Endothelial cell of umbilical vein (primary cell): ENCODE data around the gene LATS2. TPM values are rescaled to one million over a fixed set of nuclear protein-coding genes. Genes with fewer than 3 reads are reported as not detected.

Experiments
- BruUV-seq: library from RNA; stranded (reverse); fragments of 400-500 nt; replicated peaks from 2 replicates; lab custom pipeline; 2021; lab: Mats Ljungman, UMichigan
- CTCF ChIA-PET: fragments of 300-600, 350-600 bp; sonication (Branson Sonifier 250); formaldehyde crosslinking; loops from one replicate; lab custom pipeline; 2021; ENCODE audit warnings: antibody characterized with exemption, inconsistent platforms; lab: Charles Lee
- POLR2A ChIA-PET: fragments of 300-600, 350-600 bp; sonication (Branson Sonifier 250); formaldehyde crosslinking; loops from one replicate; lab custom pipeline; 2021; ENCODE audit warnings: antibody characterized with exemption, inconsistent platforms; lab: Charles Lee
- DNase-seq: peaks from one replicate; pipeline ENCODE4 v3.0.0-alpha.2; 2011; ENCODE audit warnings: low read depth, low spot score
- FAIRE-seq: peaks from 2 replicates; lab custom pipeline; 2011; peaks lifted over from hg19 to GRCh38; lab: Jason Lieb, UNC
- H2AFZ ChIP-seq: 2 replicates; pipeline ENCODE4 v1.6.0; 2012; ENCODE audit warnings: low read depth, low read length, control low read depth, inconsistent platforms
- H3K27ac ChIP-seq: 2 replicates; pipeline ENCODE4 v1.5.1; 2011; ENCODE audit warnings: low read depth, mild to moderate bottlenecking, control low read depth, low read length, moderate library complexity; ENCODE audit not compliant: insufficient read depth
- H3K27me3 ChIP-seq, 2 experiments: 2 replicates each; pipeline versions ENCODE4 v1.6.0 to v1.6.1; 2011; ENCODE audit warnings: low read length in 2 of 2, mixed read lengths in 1 of 2; ENCODE audit not compliant: control insufficient read depth in 2 of 2, insufficient read depth in 2 of 2
- H3K36me3 ChIP-seq, 2 experiments: 2 replicates in 1 of 2; 3 replicates in 1 of 2; pipeline ENCODE4 v1.5.1; 2011; ENCODE audit warnings: low read length in 2 of 2, mild to moderate bottlenecking in 1 of 2, moderate library complexity in 1 of 2; ENCODE audit not compliant: control insufficient read depth in 2 of 2, insufficient read depth in 2 of 2; ENCODE audit errors: extremely low read depth in 1 of 2
- H3K4me1 ChIP-seq: 3 replicates; pipeline ENCODE4 v1.5.1; 2011; ENCODE audit warnings: mild to moderate bottlenecking, low read length; ENCODE audit not compliant: control insufficient read depth, insufficient read depth; ENCODE audit errors: extremely low read depth
- H3K4me2 ChIP-seq: 2 replicates; pipeline ENCODE4 v1.6.1; 2011; ENCODE audit warnings: low read length, control low read depth, mixed read lengths; ENCODE audit not compliant: insufficient read depth
- H3K4me3 ChIP-seq, 3 experiments: fragments of 200-600 bp in 1 of 3; sonication (generic), shearing (Covaris generic) in 1 of 3; replicated peaks in 1 of 3; 2 replicates each; pipeline ENCODE4 v1.5.1; 2011 to 2016; ENCODE audit warnings: control low read depth in 3 of 3, low read length in 3 of 3, mild to moderate bottlenecking in 2 of 3, inconsistent platforms in 1 of 3, low read depth in 1 of 3, moderate library complexity in 1 of 3; ENCODE audit not compliant: insufficient read depth in 1 of 3
- H3K79me2 ChIP-seq: 2 replicates; pipeline ENCODE4 v1.6.0; 2012; ENCODE audit warnings: low read length, inconsistent platforms; ENCODE audit not compliant: control insufficient read depth, insufficient read depth
- H3K9ac ChIP-seq: replicated peaks from 2 replicates; pipeline ENCODE3; 2011; ENCODE audit warnings: low read length, control low read depth; ENCODE audit not compliant: insufficient read depth; ENCODE audit errors: extremely low read depth
- H3K9me1 ChIP-seq: replicated peaks from 3 replicates; pipeline ENCODE4 v1.6.0; 2011; ENCODE audit warnings: mild to moderate bottlenecking, low read length; ENCODE audit not compliant: control insufficient read depth, insufficient read depth; ENCODE audit errors: extremely low read depth
- H3K9me3 ChIP-seq: replicated peaks from 2 replicates; pipeline ENCODE4 v1.5.1; 2012; ENCODE audit warnings: low read length, inconsistent platforms; ENCODE audit not compliant: control insufficient read depth, insufficient read depth
- H4K20me1 ChIP-seq: replicated peaks from 2 replicates; pipeline ENCODE3; 2011; ENCODE audit warnings: mild to moderate bottlenecking, low read length; ENCODE audit not compliant: control insufficient read depth, insufficient read depth; ENCODE audit errors: extremely low read depth
- EZH2 ChIP-seq: IDR thresholded peaks from 2 replicates; pipeline ENCODE4 v1.6.1; 2012; ENCODE audit warnings: borderline replicate concordance, low read depth, mild to moderate bottlenecking, moderate library complexity, low read length, inconsistent platforms; ENCODE audit not compliant: severe bottlenecking
- FOS ChIP-seq: IDR thresholded peaks from 2 replicates; pipeline ENCODE4 v1.6.1; 2011; ENCODE audit warnings: mild to moderate bottlenecking, low read length, moderate library complexity, borderline replicate concordance; ENCODE audit not compliant: insufficient read depth
- GATA2 ChIP-seq: IDR thresholded peaks from 2 replicates; pipeline ENCODE4 v1.7.0; 2011; ENCODE audit warnings: low read depth, mild to moderate bottlenecking, moderate library complexity, mixed read lengths, low read length; ENCODE audit not compliant: insufficient read length, insufficient read depth
- JUN ChIP-seq: IDR thresholded peaks from 2 replicates; pipeline ENCODE4 v1.6.1; 2011; ENCODE audit warnings: borderline replicate concordance, low read depth; ENCODE audit not compliant: insufficient read length, insufficient read depth
- MYC ChIP-seq: IDR thresholded peaks from one replicate; pipeline ENCODE4 v1.6.1; 2011; ENCODE audit warnings: mild to moderate bottlenecking, low read depth, low read length
- POLR2A ChIP-seq: IDR thresholded peaks from 2 replicates; pipeline ENCODE4 v1.6.1; 2012; ENCODE audit warnings: low read depth, mild to moderate bottlenecking, control low read depth, low read length
- POLR2AphosphoS5 ChIP-seq: IDR thresholded peaks from 2 replicates; pipeline ENCODE4 v1.6.1; 2012; ENCODE audit warnings: low read depth, mild to moderate bottlenecking, control low read depth, low read length, moderate library complexity; ENCODE audit not compliant: insufficient read depth
- dilution Hi-C: fragments of 300-500 bp; cut with MboI; formaldehyde crosslinking; loops from one replicate; pipeline ENCODE4 v1.15.0; 2019; ENCODE audit warnings: low sequenced_read_pairs; ENCODE audit not compliant: extremely low pct_ligation_motif_present
- intact Hi-C: fragments of 100-400 bp; cut with micrococcal nuclease; formaldehyde crosslinking; loops from one replicate; pipeline ENCODE4 v1.10.0; 2022
- polyA plus RNA-seq, 4 experiments: library from polyadenylated mRNA; depleted of rRNA in 3 of 4; stranded (reverse) in 3 of 4; unstranded in 1 of 4; fragments of >200 nt; gene quantifications; 2 replicates each; pipeline versions ENCODE4 v1.2.1 to v1.2.3, GENCODE V29; 2011 to 2012; ENCODE audit warnings: missing spikeins in 1 of 4
- total RNA-seq: library from RNA; stranded (reverse); gene quantifications from 2 replicates; pipeline ENCODE4 v1.2.3, GENCODE V29; 2021
- TF ChIP-seq, protein P1 (sequence below): IDR thresholded peaks from 2 replicates; pipeline ENCODE4 v1.6.1; 2011; ENCODE audit not compliant: insufficient read depth, insufficient read length
- TF ChIP-seq, protein P2 (sequence below), 2 donors: IDR thresholded peaks; 1 replicate in 1 of 2; 2 replicates in 1 of 2; pipeline ENCODE4 v1.5.1; 2011; ENCODE audit warnings: low read length in 2 of 2, mild to moderate bottlenecking in 2 of 2, moderate library complexity in 2 of 2, control low read depth in 1 of 2, inconsistent platforms in 1 of 2, low read depth in 1 of 2; ENCODE audit not compliant: insufficient read depth in 1 of 2; ENCODE audit errors: extremely low read depth in 1 of 2

Gene LATS2
- total and polyA plus RNA-seq, 2 donors (not counting 3 experiments of a cell fraction or from before 2014, with no cell fraction given) = 33.5 to 67.6 TPM

DNA sequence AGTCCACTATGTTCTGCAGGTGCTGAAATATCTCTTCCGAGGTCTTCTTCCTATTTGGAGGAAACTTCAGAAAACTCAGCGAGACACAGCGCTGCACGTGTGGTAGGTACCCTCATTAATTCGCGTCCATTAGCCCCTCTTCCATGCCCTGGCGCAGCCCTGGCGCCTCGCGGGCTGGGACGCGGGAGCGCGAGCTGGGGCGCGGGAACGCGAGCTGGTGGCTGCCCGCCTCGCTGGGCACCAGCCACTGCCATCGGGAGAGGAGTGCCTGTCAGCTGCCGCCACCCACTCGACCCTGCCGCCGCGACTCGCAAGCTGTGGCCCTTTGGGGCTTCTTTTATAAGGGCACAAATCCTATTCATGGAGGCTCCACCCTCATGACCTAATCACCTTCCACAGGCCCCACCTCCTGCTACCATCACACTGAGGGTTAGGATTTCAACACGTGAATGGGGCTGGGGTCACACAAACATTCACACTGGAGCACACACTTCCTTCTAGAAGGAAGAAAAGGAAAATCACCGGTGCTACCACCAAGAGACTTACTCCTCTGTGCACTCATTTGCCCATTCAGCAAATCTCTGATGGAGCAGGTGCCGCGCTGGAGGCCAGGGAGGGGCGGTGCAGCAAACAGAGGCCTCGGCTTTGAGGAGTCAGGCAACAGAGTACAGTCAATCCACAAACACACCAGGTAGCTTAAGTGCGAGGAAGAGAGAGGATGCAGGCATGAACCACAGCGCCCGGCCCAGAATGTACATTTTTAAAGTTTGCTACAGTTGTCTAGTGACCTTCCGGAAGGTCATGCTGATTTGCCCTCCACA, 43.0 kb upstream of the LATS2 start:
- Histone ChIP-seq H3K9me3 (no peaks in the 10 kb centered on the region), H3K4me1 (no peaks in the 10 kb centered on the region), H3K9ac (no peak overlapping the region), H3K27ac (no peak overlapping the region), H3K4me3 (no peak overlapping the region), H3K79me2 (no peaks in the 10 kb centered on the region), H3K4me2 (no peak overlapping the region), H3K27me3 (no peaks in the 10 kb centered on the region), H2AFZ (no peak overlapping the region), H3K9me1 (no peaks in the 10 kb centered on the region), H3K36me3 (no peaks in the 10 kb centered on the region), H4K20me1 (no peaks in the 10 kb centered on the region)
- BruUV-seq = no TSS peak
- ChIA-PET POLR2A (no interaction called here), CTCF (no interaction called here)
- no peak for TF ChIP-seq EZH2
- no peak for TF ChIP-seq FOS
- TF ChIP-seq, protein P1, sequence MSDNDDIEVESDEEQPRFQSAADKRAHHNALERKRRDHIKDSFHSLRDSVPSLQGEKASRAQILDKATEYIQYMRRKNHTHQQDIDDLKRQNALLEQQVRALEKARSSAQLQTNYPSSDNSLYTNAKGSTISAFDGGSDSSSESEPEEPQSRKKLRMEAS = no peak
- TF ChIP-seq, protein P2, sequence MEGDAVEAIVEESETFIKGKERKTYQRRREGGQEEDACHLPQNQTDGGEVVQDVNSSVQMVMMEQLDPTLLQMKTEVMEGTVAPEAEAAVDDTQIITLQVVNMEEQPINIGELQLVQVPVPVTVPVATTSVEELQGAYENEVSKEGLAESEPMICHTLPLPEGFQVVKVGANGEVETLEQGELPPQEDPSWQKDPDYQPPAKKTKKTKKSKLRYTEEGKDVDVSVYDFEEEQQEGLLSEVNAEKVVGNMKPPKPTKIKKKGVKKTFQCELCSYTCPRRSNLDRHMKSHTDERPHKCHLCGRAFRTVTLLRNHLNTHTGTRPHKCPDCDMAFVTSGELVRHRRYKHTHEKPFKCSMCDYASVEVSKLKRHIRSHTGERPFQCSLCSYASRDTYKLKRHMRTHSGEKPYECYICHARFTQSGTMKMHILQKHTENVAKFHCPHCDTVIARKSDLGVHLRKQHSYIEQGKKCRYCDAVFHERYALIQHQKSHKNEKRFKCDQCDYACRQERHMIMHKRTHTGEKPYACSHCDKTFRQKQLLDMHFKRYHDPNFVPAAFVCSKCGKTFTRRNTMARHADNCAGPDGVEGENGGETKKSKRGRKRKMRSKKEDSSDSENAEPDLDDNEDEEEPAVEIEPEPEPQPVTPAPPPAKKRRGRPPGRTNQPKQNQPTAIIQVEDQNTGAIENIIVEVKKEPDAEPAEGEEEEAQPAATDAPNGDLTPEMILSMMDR (IDR thresholded peaks at IDR 0.05; ENCODE audit: extremely low read depth in 1 of 2, insufficient read depth in 1 of 2, low read depth in 1 of 2, low read length in 2 of 2) = no peak
- TF ChIP-seq POLR2AphosphoS5 = no peak
- TF ChIP-seq GATA2 = no peak
- TF ChIP-seq POLR2A = no peak
- no peak for TF ChIP-seq JUN
- no peak for TF ChIP-seq MYC
- no peak for FAIRE-seq
- no peak for DNase-seq
- intact Hi-C loops (no loop called here), dilution Hi-C loops (no loop called here)
